Measurements from ENCODE around the gene RAET1G.

The RAET1G gene

GRCh38 chr6:149871182-149871581 lies 51.7 kb downstream of the RAET1G start:
- Mint-ChIP-seq H3K4me3 (no peak overlapping the region), H3K27me3 (peaks cover 14% of the 10 kb centered on the region), H3K27ac (no peak overlapping the region), H3K4me1 (no peaks in the 10 kb centered on the region), H3K36me3 (ENCODE audit: low read depth) (no peaks in the 10 kb centered on the region), H3K9me3 (peaks cover 5% of the 10 kb centered on the region)
- DNase-seq (no peak), ATAC-seq (no peak)

GRCh38 chr6:149869275-149869892 lies 53.5 kb downstream of the RAET1G start:
- H3K36me3 Mint-ChIP-seq (ENCODE audit: low read depth) = no peaks in the 10 kb centered on the region
- DNase-seq (no peak), ATAC-seq (no peak)
- peaks cover 19% of the 10 kb centered on the region for H3K27me3 Mint-ChIP-seq
- no peak overlapping the region for H3K27ac Mint-ChIP-seq
- no peak overlapping the region for H3K4me3 Mint-ChIP-seq
- H3K4me1 Mint-ChIP-seq = peaks cover 4% of the 10 kb centered on the region
- peaks cover 5% of the 10 kb centered on the region for H3K9me3 Mint-ChIP-seq

GRCh38 chr6:149867876-149868640 lies 54.9 kb downstream of the RAET1G start:
- H3K27me3 Mint-ChIP-seq = peaks cover 9% of the 10 kb centered on the region
- H3K27ac Mint-ChIP-seq = no peak overlapping the region
- H3K4me3 Mint-ChIP-seq = no peak overlapping the region
- ATAC-seq (no peak), DNase-seq (no peak)
- peaks cover 5% of the 10 kb centered on the region for H3K4me1 Mint-ChIP-seq
- H3K36me3 Mint-ChIP-seq (ENCODE audit: low read depth) = no peaks in the 10 kb centered on the region
- peaks cover 5% of the 10 kb centered on the region for H3K9me3 Mint-ChIP-seq

Measured in activated naive CD8-positive, alpha-beta T cell treated with anti-CD3 and anti-CD28 coated beads, Interleukin-2, amount 50 U/mL, for 24 hours (primary cell).